GM03348 (cell line): ENCODE data around the gene ATP11A.
"Not testable (repeated sequence)": the region's sequence is repeated elsewhere in the genome, so short reads cannot be mapped to it uniquely, and the experiment has no call there.

ENCODE experiments used
- DNase-seq: peaks from one replicate; pipeline ENCODE4 v3.0.0; 2012; ENCODE audit warnings: low spot score

Gene ATP11A

GRCh38 chr13:112670864-112671263, 19.0 kb upstream of the ATP11A start:
- DNase-seq = no peak

- no peak for DNase-seq
Observed at GRCh38 chr13:112671359-112671758, 18.5 kb upstream of the ATP11A start.

- no peak for DNase-seq
Observed at GRCh38 chr13:112672651-112673284, 17.1 kb upstream of the ATP11A start.

GRCh38 chr13:112674412-112675365, 15.1 kb upstream of the ATP11A start:
- no peak for DNase-seq

GRCh38 chr13:112675366-112675756, 14.5 kb upstream of the ATP11A start:
- no peak for DNase-seq

GRCh38 chr13:112677421-112677962, 12.3 kb upstream of the ATP11A start:
- DNase-seq = not testable (repeated sequence)

- DNase-seq = no peak
Observed at GRCh38 chr13:112679381-112679780, 10.5 kb upstream of the ATP11A start.

- DNase-seq = no peak
Observed at GRCh38 chr13:112679932-112680677, 9.7 kb upstream of the ATP11A start.

- no peak for DNase-seq
Observed at GRCh38 chr13:112680741-112681360, 9.0 kb upstream of the ATP11A start.

- no peak for DNase-seq
Observed at GRCh38 chr13:112683581-112683980, 6.3 kb upstream of the ATP11A start.

- no peak for DNase-seq
Observed at GRCh38 chr13:112684071-112684845, 5.6 kb upstream of the ATP11A start.

- DNase-seq = not testable (repeated sequence)
Observed at GRCh38 chr13:112685189-112685805, 4.5 kb upstream of the ATP11A start.

- no peak for DNase-seq
Observed at GRCh38 chr13:112685896-112686295, 3.9 kb upstream of the ATP11A start.

- no peak for DNase-seq
Observed at GRCh38 chr13:112686364-112686763, 3.5 kb upstream of the ATP11A start.

- no peak for DNase-seq
Observed at GRCh38 chr13:112686987-112687386, 2.9 kb upstream of the ATP11A start.

GRCh38 chr13:112687836-112688559, 1.8 kb upstream of the ATP11A start:
- no peak for DNase-seq

- no peak for DNase-seq
Observed at GRCh38 chr13:112688560-112689302, 1.1 kb upstream of the ATP11A start.

- peak; percentile 52 for DNase-seq
Observed at GRCh38 chr13:112690283-112690929, 568 bp downstream of the ATP11A start.

GRCh38 chr13:112692104-112692503, 2.3 kb downstream of the ATP11A start:
- no peak for DNase-seq
